Panc1 (cell line): ENCODE results near the gene CCDC73. TPM values are rescaled to one million over a fixed set of nuclear protein-coding genes. Genes with fewer than 3 reads are reported as not detected.

Experiments used
- ATAC-seq: fragments of 200-7000 bp; cut with Tn5 transposase; 2 replicates; pipeline ENCODE4 v1.9.1; 2020; ENCODE audit warnings: mild to moderate bottlenecking, moderate library complexity
- BruUV-seq: library from RNA; stranded (reverse); fragments of 400-500 nt; replicated peaks from 2 replicates; lab custom pipeline; 2021; lab: Mats Ljungman, UMichigan
- CTCF ChIA-PET: fragments of 300-600 bp; sonication (Branson Sonifier 250); formaldehyde crosslinking; loops from one replicate; lab custom pipeline; 2022; ENCODE audit warnings: antibody characterized with exemption; lab: Charles Lee
- POLR2A ChIA-PET: fragments of 300-600 bp; sonication (Branson Sonifier 250); formaldehyde crosslinking; loops from one replicate; lab custom pipeline; 2022; ENCODE audit warnings: antibody characterized with exemption; lab: Charles Lee
- DNase-seq: peaks from one replicate; pipeline ENCODE4 v3.0.0-alpha.2; 2010; ENCODE audit warnings: low read depth, low spot score
- H3K27ac ChIP-seq: 2 replicates; pipeline ENCODE4 v1.5.1; 2011; ENCODE audit warnings: mild to moderate bottlenecking, low read length, inconsistent platforms
- H3K27me3 ChIP-seq: fragments of 200-500 bp; sonication (Bioruptor generic); 2 replicates; pipeline ENCODE4 v1.6.0; 2014; ENCODE audit warnings: low read length, inconsistent platforms; ENCODE audit not compliant: control insufficient read depth, insufficient read depth
- H3K36me3 ChIP-seq: fragments of 200-500 bp; sonication (Bioruptor generic); 2 replicates; pipeline ENCODE4 v1.5.1; 2014; ENCODE audit warnings: inconsistent platforms, mild to moderate bottlenecking, low read length, moderate library complexity; ENCODE audit not compliant: control insufficient read depth, insufficient read depth
- H3K4me1 ChIP-seq: 2 replicates; pipeline ENCODE4 v1.5.1; 2011; ENCODE audit warnings: inconsistent platforms, mild to moderate bottlenecking, low read length, moderate library complexity; ENCODE audit not compliant: control insufficient read depth, insufficient read depth
- H3K4me3 ChIP-seq, 2 experiments: 2 replicates each; pipeline ENCODE4 v1.5.1; 2011 to 2012; ENCODE audit warnings: low read depth in 2 of 2, low read length in 2 of 2, mild to moderate bottlenecking in 2 of 2, inconsistent platforms in 1 of 2, moderate library complexity in 1 of 2
- H3K9me3 ChIP-seq: fragments of 200-500 bp; sonication (Bioruptor generic); 2 replicates; pipeline ENCODE4 v1.5.1; 2014; ENCODE audit warnings: low read depth, mild to moderate bottlenecking, inconsistent platforms, low read length, moderate library complexity; ENCODE audit not compliant: control insufficient read depth, insufficient read depth
- CTCF ChIP-seq: fragments of 450-650 bp; IDR thresholded peaks from 2 replicates; pipeline ENCODE4 v1.5.1; 2017; ENCODE audit warnings: mild to moderate bottlenecking
- POLR2AphosphoS5 ChIP-seq: IDR thresholded peaks from 2 replicates; pipeline ENCODE4 v1.6.1; 2012; ENCODE audit warnings: mild to moderate bottlenecking, low read depth, low read length, moderate library complexity
- SIN3A ChIP-seq: IDR thresholded peaks from 2 replicates; pipeline ENCODE4 v1.6.1; 2012; ENCODE audit warnings: low read depth, mild to moderate bottlenecking, low read length, moderate library complexity, borderline replicate concordance; ENCODE audit not compliant: insufficient read depth
- TCF7L2 ChIP-seq: IDR thresholded peaks from 2 replicates; pipeline ENCODE4 v1.6.1; 2011; ENCODE audit warnings: mild to moderate bottlenecking, low read depth, low read length, inconsistent platforms
- in situ Hi-C: cut with HindIII; loops from 2 replicates; pipeline ENCODE4 v1.10.0; 2016; ENCODE audit warnings: low sequenced_read_pairs, low pct_unique_long_range_greater_than_20kb
- intact Hi-C: fragments of 100-400 bp; cut with micrococcal nuclease; formaldehyde crosslinking; loops from one replicate; pipeline ENCODE4 v1.10.0; 2022; ENCODE audit not compliant: unreplicated experiment
- total RNA-seq: library from RNA; stranded (reverse); gene quantifications from one replicate; pipeline ENCODE4 v1.2.1, GENCODE V29; 2021; ENCODE audit not compliant: unreplicated experiment
- TF ChIP-seq, protein P1 (sequence below), 2 experiments: IDR thresholded peaks; 2 replicates each; pipeline ENCODE4 v1.6.1; 2011 to 2012; ENCODE audit warnings: low read depth in 2 of 2, control low read depth in 1 of 2, low read length in 1 of 2, mild to moderate bottlenecking in 1 of 2, moderate library complexity in 1 of 2; ENCODE audit not compliant: insufficient read depth in 1 of 2

The CCDC73 gene
- total RNA-seq, 1 experiment from 2014 or later = not detected

GRCh38 chr11:32792111-32792947 is 2.1 kb downstream of the CCDC73 start:
- Histone ChIP-seq H3K9me3 (no peaks in the 10 kb centered on the region), H3K27ac (no peak overlapping the region), H3K4me1 (0 out of 2 replicates have a peak, but pooled peaks cover 4% of the 10 kb centered on the region), H3K36me3 (no peaks in the 10 kb centered on the region), H3K27me3 (peaks cover 6% of the 10 kb centered on the region; the same call in 1 of the 2 replicates), H3K4me3 (peak overlapping the region in 1 of 2 experiments; percentile 8; a peak in 1 of 4 replicates)
- TF ChIP-seq SIN3A (no peak), POLR2AphosphoS5 (no peak), TCF7L2 (no peak), CTCF (no peak)
- TF ChIP-seq, protein P1, sequence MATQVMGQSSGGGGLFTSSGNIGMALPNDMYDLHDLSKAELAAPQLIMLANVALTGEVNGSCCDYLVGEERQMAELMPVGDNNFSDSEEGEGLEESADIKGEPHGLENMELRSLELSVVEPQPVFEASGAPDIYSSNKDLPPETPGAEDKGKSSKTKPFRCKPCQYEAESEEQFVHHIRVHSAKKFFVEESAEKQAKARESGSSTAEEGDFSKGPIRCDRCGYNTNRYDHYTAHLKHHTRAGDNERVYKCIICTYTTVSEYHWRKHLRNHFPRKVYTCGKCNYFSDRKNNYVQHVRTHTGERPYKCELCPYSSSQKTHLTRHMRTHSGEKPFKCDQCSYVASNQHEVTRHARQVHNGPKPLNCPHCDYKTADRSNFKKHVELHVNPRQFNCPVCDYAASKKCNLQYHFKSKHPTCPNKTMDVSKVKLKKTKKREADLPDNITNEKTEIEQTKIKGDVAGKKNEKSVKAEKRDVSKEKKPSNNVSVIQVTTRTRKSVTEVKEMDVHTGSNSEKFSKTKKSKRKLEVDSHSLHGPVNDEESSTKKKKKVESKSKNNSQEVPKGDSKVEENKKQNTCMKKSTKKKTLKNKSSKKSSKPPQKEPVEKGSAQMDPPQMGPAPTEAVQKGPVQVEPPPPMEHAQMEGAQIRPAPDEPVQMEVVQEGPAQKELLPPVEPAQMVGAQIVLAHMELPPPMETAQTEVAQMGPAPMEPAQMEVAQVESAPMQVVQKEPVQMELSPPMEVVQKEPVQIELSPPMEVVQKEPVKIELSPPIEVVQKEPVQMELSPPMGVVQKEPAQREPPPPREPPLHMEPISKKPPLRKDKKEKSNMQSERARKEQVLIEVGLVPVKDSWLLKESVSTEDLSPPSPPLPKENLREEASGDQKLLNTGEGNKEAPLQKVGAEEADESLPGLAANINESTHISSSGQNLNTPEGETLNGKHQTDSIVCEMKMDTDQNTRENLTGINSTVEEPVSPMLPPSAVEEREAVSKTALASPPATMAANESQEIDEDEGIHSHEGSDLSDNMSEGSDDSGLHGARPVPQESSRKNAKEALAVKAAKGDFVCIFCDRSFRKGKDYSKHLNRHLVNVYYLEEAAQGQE (IDR thresholded peaks at IDR 0.05; ENCODE audit: insufficient read depth in 1 of 2, low read depth in 2 of 2, low read length in 1 of 2) = no peak
- no TSS peak for BruUV-seq
- ChIA-PET CTCF (interaction anchor here (0.5 kb wide), 1 partner anchor 916 kb away, joined by 3 read pairs; no protein-coding TSS in a partner anchor), POLR2A (no interaction called here)
- in situ Hi-C loops (no loop called here), intact Hi-C loops (loop anchor here (2.0 to 5.0 kb wide), 3 partner anchors 45 to 470 kb away; no protein-coding TSS in a partner anchor)
- peak; percentile 77 for ATAC-seq
- DNase-seq = no peak

- POLR2A ChIA-PET = no interaction called here
- no peak overlapping the region for H3K27ac ChIP-seq
- no peaks in the 10 kb centered on the region for H3K36me3 ChIP-seq
- H3K9me3 ChIP-seq = no peaks in the 10 kb centered on the region
- BruUV-seq = no TSS peak
- 0 out of 2 replicates have a peak, but pooled peaks cover 4% of the 10 kb centered on the region for H3K4me1 ChIP-seq
- H3K27me3 ChIP-seq = peaks cover 6% of the 10 kb centered on the region; the same call in 1 of the 2 replicates
- in situ Hi-C loops = no loop called here
- TF ChIP-seq CTCF (no peak), SIN3A (no peak), TCF7L2 (no peak), POLR2AphosphoS5 (no peak)
- TF ChIP-seq, protein P1 (IDR thresholded peaks at IDR 0.05; ENCODE audit: insufficient read depth in 1 of 2, low read depth in 2 of 2, low read length in 1 of 2) = no peak
- no peak overlapping the region for H3K4me3 ChIP-seq
- ATAC-seq = no peak
- CTCF ChIA-PET = no interaction called here
- intact Hi-C loops = loop anchor here (5.0 kb wide), 2 partner anchors 44 to 469 kb away; no protein-coding TSS in a partner anchor
- DNase-seq = no peak
Measured at GRCh38 chr11:32790916-32791315, 3.5 kb downstream of the CCDC73 start.
